GM10248 (cell line): Measurements from ENCODE around the gene MYOM3.
A peak's percentile ranks its signal among the peaks of the same experiment; 100 is the strongest.

Experiments used
- CTCF ChIA-PET: fragments of 300-600 bp; sonication (Branson Sonifier 250); formaldehyde crosslinking; extraction: SDS; loops from one replicate; lab custom pipeline; 2021; ENCODE audit warnings: antibody characterized with exemption; lab: Yijun Ruan, JAX
- POLR2A ChIA-PET: fragments of 350-650 bp; sonication (Branson Sonifier 250); formaldehyde crosslinking; extraction: SDS; loops from one replicate; lab custom pipeline; 2020; ENCODE audit warnings: antibody characterized with exemption; lab: Yijun Ruan, JAX
- DNase-seq: peaks from one replicate; pipeline ENCODE4 v3.0.0; 2012; ENCODE audit errors: extremely low spot score
- CTCF ChIP-seq: IDR thresholded peaks from 2 replicates; pipeline ENCODE4 v1.5.1; 2012; ENCODE audit warnings: mild to moderate bottlenecking, low read depth; ENCODE audit errors: extremely low read depth, missing control alignments, control extremely low read depth

MYOM3 gene

GRCh38 chr1:24155011-24155782 lies 43.3 kb upstream of the MYOM3 start:
- TF ChIP-seq CTCF = peak; percentile 20
- DNase-seq = peak; percentile 67
- POLR2A ChIA-PET = interaction anchor here (0.5 to 0.6 kb wide), 2 partner anchors 50 to 441 kb away, joined by 3 to 4 read pairs; no protein-coding TSS in a partner anchor
- CTCF ChIA-PET = interaction anchor here (0.9 to 7.8 kb wide), 16 partner anchors 10 to 432 kb away, joined by 3 to 136 read pairs (median 4); partner anchors contain the start of genes IFNLR1 and IL22RA1

GRCh38 chr1:24154215-24154614 lies 42.3 kb upstream of the MYOM3 start:
- ChIA-PET POLR2A (interaction anchor here (0.5 kb wide), 1 partner anchor 442 kb away, joined by 4 read pairs; no protein-coding TSS in a partner anchor), CTCF (interaction anchor here (0.9 to 7.8 kb wide), 12 partner anchors 10 to 433 kb away, joined by 3 to 136 read pairs (median 5); partner anchors contain the start of gene IL22RA1)
- TF ChIP-seq CTCF = no peak
- DNase-seq = no peak

GRCh38 chr1:24152631-24153494 lies 40.9 kb upstream of the MYOM3 start:
- ChIA-PET CTCF (interaction anchor here (0.9 to 7.8 kb wide), 9 partner anchors 9 to 435 kb away, joined by 3 to 136 read pairs (median 4); no protein-coding TSS in a partner anchor), POLR2A (no interaction called here)
- no peak for TF ChIP-seq CTCF
- DNase-seq = no peak

GRCh38 chr1:24151175-24151533 lies 39.2 kb upstream of the MYOM3 start:
- ChIA-PET POLR2A (no interaction called here), CTCF (interaction anchor here (0.7 to 7.8 kb wide), 23 partner anchors 10 to 436 kb away, joined by 3 to 136 read pairs (median 8); partner anchors contain the start of genes IFNLR1 and MYOM3)
- no peak for TF ChIP-seq CTCF
- DNase-seq = no peak

GRCh38 chr1:24150234-24151174 lies 38.6 kb upstream of the MYOM3 start:
- TF ChIP-seq CTCF = peak; percentile 97
- ChIA-PET POLR2A (no interaction called here), CTCF (interaction anchor here (0.6 to 7.8 kb wide), 71 partner anchors 9 to 740 kb away, joined by 3 to 136 read pairs (median 4); partner anchors contain the start of genes IFNLR1, NIPAL3 and STPG1)
- DNase-seq = peak; percentile 86
